ENCODE data around the gene NDUFS5. TPM values are rescaled to one million over a fixed set of nuclear protein-coding genes. Genes with fewer than 3 reads are reported as not detected.
A peak's percentile ranks its signal among the peaks of the same experiment; 100 is the strongest.

The NDUFS5 gene
- total RNA-seq, 1 donor from 2014 or later: 534 TPM

- no peaks in the 10 kb centered on the region for H3K27me3 ChIP-seq
- peak within 1 kb of the TSS; percentile 94 for H3K27ac ChIP-seq
- H3K4me3 ChIP-seq: peak within 1 kb of the TSS; percentile 99
- peak; percentile 96 to 99 for DNase-seq (ENCODE audit: extremely low spot score in 2 of 2)
- no peaks in the 10 kb centered on the region for H3K9me3 ChIP-seq
- peaks cover 41% of the 10 kb centered on the region for H3K4me1 ChIP-seq
- intact Hi-C loops (cut with DNase I): no loop called here
- TF ChIP-seq POLR2A (IDR thresholded peaks at IDR 0.05) (peak in 1 of 2 donors; percentile 98), POLR2AphosphoS5 (IDR thresholded peaks at IDR 0.05; ENCODE audit: insufficient read depth in 1 of 2, low read depth in 1 of 2) (peak; percentile 47 to 90), CTCF (IDR thresholded peaks at IDR 0.05) (peak in 1 of 3 experiments; percentile 10)
- H3K36me3 ChIP-seq: no peaks in the 10 kb centered on the region
Observed at GRCh38 chr1:38990738-38991637, 35.2 kb upstream of the NDUFS5 start, which contains the start of gene AKIRIN1. Gene AKIRIN1 (plus strand): TSS chr1:38991276. CDS start chr1:38991381, 105 bp downstream.

DNA sequence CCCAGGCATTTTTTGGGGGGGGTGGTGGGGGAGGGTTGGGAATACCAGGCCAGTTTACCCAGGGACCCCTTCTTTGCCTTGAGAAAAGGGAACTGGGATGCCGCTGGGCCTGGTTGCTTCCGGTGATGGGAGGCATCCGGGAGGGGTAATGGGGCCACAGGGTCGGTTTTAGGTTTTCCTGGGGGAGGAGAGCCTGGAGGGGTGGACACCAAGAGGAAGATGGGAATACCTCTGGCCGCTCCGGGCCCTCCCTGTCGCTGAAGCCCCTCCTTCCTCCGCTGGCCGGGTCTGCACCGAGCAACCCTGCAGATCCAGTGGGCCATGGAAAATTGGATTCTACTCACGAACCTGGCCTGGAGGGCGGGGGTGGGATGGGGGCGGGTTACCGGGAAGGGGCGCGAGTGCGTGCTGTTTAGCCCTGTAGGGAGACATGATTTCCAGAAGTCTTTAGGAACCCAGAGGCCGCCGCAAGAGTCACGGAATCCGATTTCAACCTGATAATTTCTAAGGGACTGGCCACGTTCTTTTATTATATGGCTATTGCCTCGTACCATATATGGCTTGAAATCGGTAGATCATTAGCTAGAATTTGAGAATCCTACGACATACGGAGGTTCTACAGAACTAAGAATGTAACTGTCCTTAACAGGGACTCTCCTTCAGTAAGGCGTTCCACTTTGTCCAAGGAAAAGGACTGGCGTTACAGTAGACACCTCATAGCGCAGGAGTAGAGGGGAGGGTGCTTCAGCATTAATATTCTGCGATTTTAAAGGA lies 34.3 kb upstream of the NDUFS5 start:
- Histone ChIP-seq H3K36me3 (no peaks in the 10 kb centered on the region), H3K4me3 (peak overlapping the region; percentile 99), H3K9me3 (no peaks in the 10 kb centered on the region), H3K4me1 (peaks cover 49% of the 10 kb centered on the region), H3K27me3 (no peaks in the 10 kb centered on the region), H3K27ac (peak overlapping the region; percentile 94)
- intact Hi-C loops (cut with DNase I): no loop called here
- DNase-seq (ENCODE audit: extremely low spot score in 2 of 2): peak in 1 of 2 donors; percentile 96
- TF ChIP-seq CTCF (IDR thresholded peaks at IDR 0.05) (no peak), POLR2A (IDR thresholded peaks at IDR 0.05) (no peak), POLR2AphosphoS5 (IDR thresholded peaks at IDR 0.05; ENCODE audit: insufficient read depth in 1 of 2, low read depth in 1 of 2) (no peak)

- DNase-seq (ENCODE audit: extremely low spot score in 2 of 2): no peak
- no peaks in the 10 kb centered on the region for H3K27me3 ChIP-seq
- H3K27ac ChIP-seq: peak overlapping the region; percentile 94
- no peaks in the 10 kb centered on the region for H3K9me3 ChIP-seq
- no peaks in the 10 kb centered on the region for H3K36me3 ChIP-seq
- no peak for TF ChIP-seq POLR2AphosphoS5 (IDR thresholded peaks at IDR 0.05; ENCODE audit: insufficient read depth in 1 of 2, low read depth in 1 of 2)
- TF ChIP-seq CTCF (IDR thresholded peaks at IDR 0.05): no peak
- no peak for TF ChIP-seq POLR2A (IDR thresholded peaks at IDR 0.05)
- H3K4me3 ChIP-seq: peak overlapping the region; percentile 99
- peaks cover 56% of the 10 kb centered on the region for H3K4me1 ChIP-seq
- intact Hi-C loops (cut with DNase I): no loop called here
Observed at GRCh38 chr1:38992412-38993111, 33.6 kb upstream of the NDUFS5 start.

GRCh38 chr1:38994196-38994595 lies 32.0 kb upstream of the NDUFS5 start:
- Histone ChIP-seq H3K4me3 (no peak overlapping the region), H3K27ac (no peak overlapping the region), H3K27me3 (no peaks in the 10 kb centered on the region), H3K36me3 (peaks cover 7 to 11% of the 10 kb centered on the region in 2 donors), H3K4me1 (peaks cover 62% of the 10 kb centered on the region), H3K9me3 (no peaks in the 10 kb centered on the region)
- DNase-seq (ENCODE audit: extremely low spot score in 2 of 2): no peak
- TF ChIP-seq POLR2AphosphoS5 (IDR thresholded peaks at IDR 0.05; ENCODE audit: insufficient read depth in 1 of 2, low read depth in 1 of 2) (no peak), CTCF (IDR thresholded peaks at IDR 0.05) (no peak), POLR2A (IDR thresholded peaks at IDR 0.05) (no peak)
- intact Hi-C loops (cut with DNase I): no loop called here
